NK-92 (cell line): ENCODE data around the gene RFLNA.

ENCODE experiments used
- DNase-seq: peaks from one replicate; lab custom pipeline; 2025; ENCODE audit not compliant: unreplicated experiment; lab: John Stamatoyannopoulos, UW

Gene RFLNA

DNA sequence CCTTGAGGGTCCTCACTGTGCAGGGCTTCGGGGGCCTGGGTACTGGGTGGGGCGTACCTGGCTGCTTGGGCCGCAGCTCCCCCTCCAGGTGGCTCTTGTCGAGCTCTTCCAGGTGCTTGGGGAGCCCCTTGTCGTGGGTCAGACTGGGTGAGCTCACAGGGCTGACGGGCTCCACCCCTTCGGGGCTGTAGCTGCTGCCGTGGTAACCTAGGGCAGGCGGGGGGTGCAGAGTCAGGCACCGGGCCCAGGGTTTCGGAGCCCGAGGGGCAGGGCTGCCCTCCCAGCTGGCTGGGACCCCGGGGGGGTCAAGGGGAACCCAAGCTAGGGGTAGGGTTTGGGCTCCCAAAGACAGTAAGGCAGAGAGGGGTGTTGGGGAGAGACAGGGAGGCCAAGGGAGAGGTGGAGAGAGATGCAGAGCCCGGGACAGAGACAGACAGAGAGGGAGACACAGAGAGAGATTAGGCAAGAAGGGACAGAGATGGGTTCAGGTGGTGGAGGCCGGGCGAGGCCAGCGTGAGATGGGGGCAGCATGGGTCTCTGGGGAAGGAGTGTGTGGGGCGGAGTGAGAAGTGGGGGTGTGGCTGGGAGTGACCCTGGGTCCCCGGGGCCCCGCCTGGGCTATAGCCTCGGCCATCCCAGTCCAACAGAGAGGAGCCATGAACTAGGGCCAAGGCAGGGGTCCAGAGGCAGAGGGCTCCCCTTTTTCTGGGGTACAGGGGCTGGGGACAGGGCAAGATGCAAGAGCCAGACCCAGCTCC is 40.7 kb downstream of the RFLNA start:
- DNase-seq = no peak

DNA sequence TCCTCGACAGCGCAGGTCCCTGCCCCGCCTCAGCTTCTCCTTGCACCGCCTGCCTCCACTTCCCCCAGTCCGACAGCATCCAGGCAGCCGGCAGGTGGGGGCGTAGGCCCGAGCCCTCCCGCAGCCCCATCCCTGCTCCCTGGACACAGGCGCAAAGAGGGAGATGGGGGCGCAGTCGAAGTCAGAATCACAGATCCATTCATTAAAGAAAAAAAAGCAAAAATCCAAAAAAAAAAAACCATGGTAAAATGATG is 41.2 kb downstream of the RFLNA start:
- DNase-seq = no peak

DNA sequence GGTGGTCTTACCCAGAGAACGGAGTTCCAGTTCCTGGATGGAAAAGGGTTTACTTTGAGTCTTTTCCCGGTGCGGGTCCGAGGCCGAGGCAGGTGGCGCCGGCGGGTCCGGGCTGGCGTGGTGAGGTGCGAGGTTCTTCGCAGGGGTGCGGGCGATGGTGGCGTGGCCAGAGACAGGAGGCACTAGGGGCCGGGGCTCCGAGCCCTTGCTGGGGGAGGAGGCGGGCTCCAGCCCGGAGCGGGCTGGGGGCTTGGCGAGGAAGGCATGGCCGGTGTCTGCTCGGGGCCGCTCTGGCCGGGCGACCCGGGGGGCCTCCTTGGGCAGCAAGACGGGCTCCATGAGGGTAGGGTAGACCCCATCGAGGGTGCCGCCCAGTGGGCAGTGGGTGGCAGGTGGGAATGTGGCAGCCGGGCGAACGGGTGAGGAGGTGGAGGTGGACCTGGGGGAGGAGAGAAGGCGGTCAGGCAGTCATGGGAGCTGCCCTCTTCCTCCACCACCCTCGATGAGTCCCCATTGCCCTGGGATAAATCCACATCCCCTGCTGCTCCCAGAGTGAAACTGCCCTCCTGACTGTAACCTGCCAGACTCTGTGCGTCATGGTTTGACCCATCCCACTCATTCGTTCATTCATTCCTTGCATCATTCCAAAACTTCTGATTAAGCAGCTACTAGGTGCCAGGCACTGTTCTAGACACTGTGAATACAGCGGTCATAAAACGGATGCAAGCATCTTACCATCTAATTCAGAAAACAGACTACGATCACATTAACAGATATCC is 42.0 kb downstream of the RFLNA start:
- no peak for DNase-seq

DNA sequence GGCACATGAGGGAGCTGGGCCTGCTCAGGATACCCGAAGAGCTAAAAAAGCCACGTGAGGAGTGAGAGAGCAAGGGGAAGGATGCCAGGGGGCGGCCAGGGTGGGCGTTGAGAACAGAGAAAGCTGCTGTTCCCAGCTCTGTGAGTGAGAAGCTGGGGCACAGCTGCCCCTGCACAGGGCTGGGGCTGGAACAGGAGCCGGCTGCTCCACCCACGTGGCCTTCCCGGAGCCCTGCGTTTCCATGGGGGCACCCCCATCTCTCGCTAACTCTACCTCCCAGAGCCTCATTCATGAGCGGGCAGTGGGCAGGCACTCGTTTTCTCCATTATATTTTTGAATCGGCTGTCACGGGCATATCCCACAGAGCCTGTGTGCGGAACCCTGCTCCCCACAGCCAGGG is 42.7 kb downstream of the RFLNA start:
- no peak for DNase-seq

GRCh38 chr12:124338448-124338847 is 43.6 kb downstream of the RFLNA start:
- DNase-seq = no peak

GRCh38 chr12:124338876-124339603 is 44.1 kb downstream of the RFLNA start:
- DNase-seq = no peak

- DNase-seq = no peak
Measured at GRCh38 chr12:124340080-124340900, 45.4 kb downstream of the RFLNA start.

GRCh38 chr12:124341645-124342069 is 46.8 kb downstream of the RFLNA start:
- no peak for DNase-seq

- no peak for DNase-seq
Measured at GRCh38 chr12:124344022-124344421, 49.1 kb downstream of the RFLNA start.

GRCh38 chr12:124344526-124344925 is 49.6 kb downstream of the RFLNA start:
- no peak for DNase-seq

DNA sequence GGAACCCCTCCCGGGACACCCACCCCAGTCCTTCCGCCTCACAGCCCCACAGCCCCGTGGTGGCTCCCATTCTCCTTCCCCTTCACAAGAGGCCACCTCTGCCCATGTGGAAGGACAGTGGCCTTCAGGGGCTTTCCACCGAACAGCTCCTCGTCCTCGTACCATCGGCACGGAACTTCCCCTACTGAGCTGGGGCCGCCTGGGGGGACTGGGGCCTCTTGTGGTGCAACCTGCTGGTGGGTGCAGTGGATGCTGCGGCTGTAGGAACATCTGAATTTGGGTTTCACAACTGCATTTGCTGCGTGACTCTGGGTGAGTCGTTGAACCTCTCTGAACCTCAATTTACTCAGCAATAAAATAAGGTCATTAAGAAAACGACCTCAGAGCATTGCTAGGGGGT is 50.9 kb downstream of the RFLNA start:
- DNase-seq = no peak

DNA sequence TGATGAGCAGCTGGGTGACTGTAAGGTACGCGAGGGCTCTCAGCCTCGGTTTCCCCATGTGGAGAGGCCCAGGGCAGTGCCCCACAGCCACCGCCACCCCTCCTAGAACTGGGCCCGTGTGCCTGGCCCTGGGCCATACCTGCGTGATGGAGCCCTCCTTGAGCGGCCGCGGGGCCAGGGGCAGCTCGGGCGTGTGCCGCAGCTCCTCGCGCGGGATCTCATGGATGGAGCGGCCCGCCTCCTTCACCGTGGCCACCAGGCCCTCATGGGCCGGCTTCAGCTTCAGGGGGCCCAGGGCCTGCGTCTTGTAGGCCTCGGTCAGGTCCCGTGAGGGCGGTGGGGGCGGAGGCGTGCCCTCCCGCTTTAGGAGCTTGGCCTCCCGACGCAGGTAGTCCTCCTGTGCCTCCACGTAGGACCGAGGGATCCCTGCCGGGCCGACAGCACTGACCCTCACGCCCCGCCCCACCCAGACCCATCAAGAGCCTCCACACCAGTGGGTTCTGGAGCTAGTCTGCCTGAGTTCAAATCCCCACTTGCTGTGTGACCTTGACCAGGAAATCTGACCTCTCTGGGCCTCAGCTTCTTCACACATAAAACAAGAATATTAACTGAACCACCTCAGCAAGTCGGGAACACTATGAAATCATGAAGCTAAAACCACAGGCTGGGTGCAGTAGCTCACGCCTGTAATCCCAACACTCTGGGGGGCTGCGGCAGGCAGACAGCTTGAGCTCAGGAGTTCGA is 51.7 kb downstream of the RFLNA start:
- DNase-seq = no peak

DNA sequence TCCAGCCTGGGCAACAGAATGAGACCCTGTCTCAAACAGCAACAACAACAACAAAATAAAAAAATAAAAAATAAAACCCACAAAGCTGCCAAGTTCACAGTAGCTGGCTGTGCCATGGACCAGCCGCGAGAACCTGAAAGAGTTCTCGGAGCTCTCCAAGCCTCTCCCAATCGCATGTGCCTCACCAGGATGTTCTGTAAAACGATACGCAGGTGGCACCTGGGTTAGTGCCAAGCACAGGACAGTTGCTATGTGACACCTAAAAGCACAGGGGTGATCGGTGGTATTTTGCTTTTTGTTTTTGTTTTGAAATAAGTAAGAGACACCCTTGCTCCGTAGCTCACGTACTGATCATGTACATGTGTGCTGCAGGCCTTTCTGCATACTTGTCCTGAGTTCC is 52.4 kb downstream of the RFLNA start:
- no peak for DNase-seq

DNA sequence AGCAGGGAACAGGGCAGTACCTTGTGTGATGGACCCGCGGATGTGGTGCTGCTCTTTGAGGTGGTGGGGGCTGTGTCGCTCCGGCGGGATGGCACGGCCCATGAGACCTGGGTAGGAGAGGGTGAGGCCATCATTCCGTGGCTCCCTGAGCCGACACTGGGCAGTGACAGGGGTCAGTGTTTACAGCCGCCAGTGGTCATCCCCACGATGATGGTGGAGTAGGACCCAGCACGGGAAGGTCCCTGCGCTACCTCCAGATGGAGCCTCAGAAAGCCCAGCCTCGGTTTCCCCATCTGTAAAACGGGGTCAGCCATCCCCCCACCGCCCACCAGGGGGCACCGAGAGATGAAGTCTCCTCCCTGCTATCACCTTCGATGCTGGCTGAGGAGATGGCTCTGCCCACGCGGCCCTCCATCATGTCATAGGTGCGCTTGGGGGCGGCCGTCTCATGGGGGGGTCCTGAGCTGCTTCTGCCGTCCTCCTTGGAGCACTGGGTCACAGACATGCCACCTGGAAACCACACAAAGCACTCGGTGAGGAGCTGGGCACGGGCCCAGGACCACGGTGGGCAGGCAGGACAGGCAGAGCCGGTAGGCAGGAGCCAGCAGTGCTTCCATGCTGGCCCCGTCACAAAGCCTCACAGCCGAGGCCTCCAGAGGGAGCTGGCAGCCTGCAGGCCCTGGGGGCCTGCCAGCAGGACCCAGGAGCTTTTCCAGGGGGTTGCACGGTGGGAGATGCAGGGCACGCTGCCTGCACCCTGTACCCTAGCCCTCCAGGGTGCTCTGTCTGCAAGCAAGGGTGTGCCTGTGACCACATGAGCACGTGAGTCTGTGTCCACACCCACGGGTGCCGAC is 53.1 kb downstream of the RFLNA start:
- no peak for DNase-seq

GRCh38 chr12:124348659-124349380 is 53.9 kb downstream of the RFLNA start:
- DNase-seq = no peak

DNA sequence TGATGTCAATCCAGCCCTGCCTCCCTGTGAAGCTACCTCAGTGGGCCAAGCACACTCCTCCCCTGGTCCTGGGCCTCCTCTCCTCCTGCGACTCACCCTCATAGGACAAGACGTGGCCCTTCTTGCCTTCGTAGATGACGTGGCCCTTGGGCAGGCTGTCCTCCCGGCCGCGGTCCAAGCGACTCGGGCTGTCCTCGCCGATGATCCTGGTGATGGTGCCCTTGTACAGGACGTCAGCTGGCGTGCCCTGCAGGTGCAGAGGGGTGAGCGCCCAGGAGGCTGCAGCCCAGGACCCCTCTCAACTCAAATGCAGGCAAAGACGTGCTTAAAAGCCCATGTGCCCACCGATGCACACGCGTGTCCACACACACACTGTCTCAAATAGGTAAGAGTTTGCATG is 55.6 kb downstream of the RFLNA start:
- no peak for DNase-seq

DNA sequence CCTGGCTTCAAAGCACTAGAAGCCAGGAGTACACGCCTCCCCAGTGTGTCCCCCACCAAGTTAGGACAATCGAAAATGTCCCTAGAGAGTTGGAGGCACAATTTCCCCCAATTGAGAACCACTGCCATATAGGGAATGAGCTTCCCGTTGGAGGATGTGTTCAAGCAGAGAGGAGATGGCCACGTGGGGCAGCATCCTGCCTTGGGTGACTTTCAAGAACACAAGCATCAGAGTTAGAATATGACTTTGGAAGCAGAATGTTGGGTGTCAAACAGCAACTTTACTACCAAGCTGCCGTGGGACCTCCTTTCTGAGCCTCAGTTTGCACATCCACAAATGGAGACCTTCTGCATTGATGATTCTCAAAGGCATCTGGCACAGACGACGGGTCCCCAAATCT is 56.5 kb downstream of the RFLNA start:
- DNase-seq = no peak

DNA sequence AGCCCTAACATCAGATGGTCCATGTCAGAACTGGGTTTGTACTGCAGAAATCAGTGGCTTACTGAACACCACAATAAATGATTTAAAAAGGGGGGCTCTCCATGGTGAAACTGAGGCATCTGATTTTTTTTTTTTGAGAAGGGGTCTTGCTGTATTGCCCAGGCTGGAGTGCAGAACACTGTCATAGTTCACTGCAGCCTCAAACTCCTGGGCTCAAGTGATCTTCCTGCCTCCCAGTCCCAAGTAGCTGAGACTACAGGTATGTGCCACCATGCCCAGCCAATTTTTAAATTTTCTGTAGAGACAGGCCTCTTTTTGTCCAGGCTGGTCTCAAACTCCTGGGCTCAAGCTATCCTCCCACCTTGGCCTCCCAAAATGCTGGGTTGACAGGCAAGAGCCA is 57.4 kb downstream of the RFLNA start:
- DNase-seq = no peak

GRCh38 chr12:124352839-124353238 is 57.9 kb downstream of the RFLNA start:
- DNase-seq = no peak
